Trophoblast cell (in vitro differentiated cells and primary cell): ENCODE results near the gene PLXNB1.

Experiments used
- DNase-seq, 2 donors: peaks; one replicate each; pipeline ENCODE4 v3.0.0-alpha.2; 2016
- H2AFZ ChIP-seq: 2 replicates; pipeline ENCODE4 v1.6.1; 2013; ENCODE audit warnings: low read length, moderate library complexity, mild to moderate bottlenecking; ENCODE audit not compliant: insufficient read depth, poor library complexity
- H2AK5ac ChIP-seq: 2 replicates; pipeline ENCODE4 v1.6.1; 2013; ENCODE audit warnings: mild to moderate bottlenecking, low read length
- H2BK120ac ChIP-seq: 2 replicates; pipeline ENCODE4 v1.6.1; 2013; ENCODE audit warnings: low read length, mild to moderate bottlenecking, moderate library complexity; ENCODE audit not compliant: insufficient read depth, poor library complexity
- H2BK12ac ChIP-seq: 2 replicates; pipeline ENCODE4 v1.6.1; 2013; ENCODE audit warnings: mild to moderate bottlenecking, low read length, moderate library complexity
- H2BK5ac ChIP-seq: 2 replicates; pipeline ENCODE4 v1.6.1; 2013; ENCODE audit warnings: low read length, low read depth, moderate library complexity, mild to moderate bottlenecking; ENCODE audit not compliant: poor library complexity
- H3K14ac ChIP-seq: 2 replicates; pipeline ENCODE4 v1.6.1; 2013; ENCODE audit warnings: mild to moderate bottlenecking, low read length
- H3K18ac ChIP-seq: 2 replicates; pipeline ENCODE4 v1.6.1; 2013; ENCODE audit warnings: mild to moderate bottlenecking, low read length
- H3K23ac ChIP-seq: 2 replicates; pipeline ENCODE4 v1.6.1; 2013; ENCODE audit warnings: low read length
- H3K27ac ChIP-seq: 2 replicates; pipeline ENCODE4 v1.5.1; 2013; ENCODE audit warnings: low read depth, mild to moderate bottlenecking, inconsistent platforms, low read length, moderate library complexity
- H3K27me3 ChIP-seq: 2 replicates; pipeline ENCODE4 v1.6.1; 2013; ENCODE audit warnings: inconsistent platforms, mild to moderate bottlenecking, low read length, moderate library complexity; ENCODE audit not compliant: insufficient read depth
- H3K36me3 ChIP-seq, 2 experiments: 1 replicate in 1 of 2; 2 replicates in 1 of 2; pipeline ENCODE4 v1.6.1; 2013; ENCODE audit warnings: low read length in 2 of 2, mild to moderate bottlenecking in 2 of 2, moderate library complexity in 1 of 2; ENCODE audit not compliant: insufficient read depth in 2 of 2, control insufficient read depth in 1 of 2
- H3K4ac ChIP-seq: 2 replicates; pipeline ENCODE4 v1.6.1; 2013; ENCODE audit warnings: low read depth, mild to moderate bottlenecking, low read length, moderate library complexity
- H3K4me1 ChIP-seq, 2 experiments: 1 replicate in 1 of 2; 2 replicates in 1 of 2; pipeline ENCODE4 v1.6.1; 2013; ENCODE audit warnings: low read length in 2 of 2, mild to moderate bottlenecking in 2 of 2, moderate library complexity in 1 of 2; ENCODE audit not compliant: insufficient read depth in 2 of 2, control insufficient read depth in 1 of 2
- H3K4me2 ChIP-seq: 2 replicates; pipeline ENCODE4 v1.6.1; 2013; ENCODE audit warnings: inconsistent platforms, mild to moderate bottlenecking, low read length, moderate library complexity
- H3K4me3 ChIP-seq: 2 replicates; pipeline ENCODE4 v1.5.1; 2013; ENCODE audit warnings: mild to moderate bottlenecking, low read depth, low read length, inconsistent platforms
- H3K79me1 ChIP-seq: one replicate; pipeline ENCODE4 v1.6.1; 2013; ENCODE audit warnings: low read length
- H3K79me2 ChIP-seq: 2 replicates; pipeline ENCODE4 v1.6.1; 2013; ENCODE audit warnings: low read length, mild to moderate bottlenecking; ENCODE audit not compliant: control insufficient read depth, insufficient read depth, poor library complexity
- H3K9ac ChIP-seq: 2 replicates; pipeline ENCODE4 v1.6.1; 2013; ENCODE audit warnings: mild to moderate bottlenecking, low read length
- H3K9me3 ChIP-seq: 2 replicates; pipeline ENCODE4 v1.6.1; 2013; ENCODE audit warnings: low read depth, mild to moderate bottlenecking, control low read depth, inconsistent platforms, low read length; ENCODE audit not compliant: insufficient read depth
- H4K12ac ChIP-seq: 2 replicates; pipeline ENCODE4 v1.6.1; 2013; ENCODE audit warnings: low read depth, mild to moderate bottlenecking, low read length, moderate library complexity
- H4K8ac ChIP-seq: 2 replicates; pipeline ENCODE4 v1.6.1; 2013; ENCODE audit warnings: low read depth, mild to moderate bottlenecking, low read length, moderate library complexity
- H4K91ac ChIP-seq: one replicate; pipeline ENCODE4 v1.6.1; 2013; ENCODE audit warnings: low read depth, mild to moderate bottlenecking, low read length, moderate library complexity
- WGBS: extraction: QIAGEN DNeasy Blood & Tissue Kit; methylation state at CpG from one replicate; pipeline ENCODE4 v1.1.7; 2013; ENCODE audit warnings: missing lambda C conversion rate; ENCODE audit not compliant: insufficient read length, insufficient coverage; ENCODE audit errors: extremely low coverage; 5-methylcytosine and 5-hydroxymethylcytosine counted together

Gene PLXNB1

DNA sequence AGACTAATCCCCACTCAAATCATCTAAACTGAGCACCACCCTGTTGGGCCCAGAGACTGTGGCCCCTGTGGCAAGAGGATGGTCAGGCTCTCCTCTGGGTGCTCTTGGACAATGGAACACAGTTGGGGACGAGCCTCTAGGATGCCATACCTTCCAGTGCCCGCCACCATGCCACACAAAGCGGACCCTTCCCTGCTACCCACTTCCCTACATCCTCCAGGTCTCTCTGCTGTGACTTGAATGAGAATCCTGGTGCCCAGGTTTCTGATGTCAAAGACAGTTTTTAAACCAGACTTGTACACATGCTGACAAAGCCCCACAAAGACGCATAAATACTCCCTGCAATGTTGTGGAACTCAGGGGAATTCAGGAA is 5.3 kb upstream of the PLXNB1 start:
- Histone ChIP-seq H2BK12ac (peak overlapping the region; percentile 45), H3K4me3 (no peak overlapping the region), H3K23ac (no peak overlapping the region), H2AFZ (no peak overlapping the region), H3K18ac (no peak overlapping the region), H4K12ac (no peak overlapping the region), H4K91ac (peak overlapping the region; percentile 22), H3K27ac (no peak overlapping the region), H3K79me2 (peaks cover 1% of the 10 kb centered on the region), H3K36me3 (peaks cover 14 to 19% of the 10 kb centered on the region in 2 experiments), H3K4me1 (peaks cover 30 to 33% of the 10 kb centered on the region in 2 experiments), H3K4ac (no peak overlapping the region), H3K14ac (no peak overlapping the region), H2AK5ac (no peak overlapping the region), H3K4me2 (no peak overlapping the region), H4K8ac (no peak overlapping the region), H2BK5ac (no peak overlapping the region), H3K27me3 (no peaks in the 10 kb centered on the region), H3K9me3 (no peaks in the 10 kb centered on the region), H2BK120ac (no peak overlapping the region), H3K79me1 (peaks cover 9% of the 10 kb centered on the region), H3K9ac (no peak overlapping the region)
- DNase-seq: no peak
- WGBS: no CpG with 5 or more reads among the region's 4 CpGs

DNA sequence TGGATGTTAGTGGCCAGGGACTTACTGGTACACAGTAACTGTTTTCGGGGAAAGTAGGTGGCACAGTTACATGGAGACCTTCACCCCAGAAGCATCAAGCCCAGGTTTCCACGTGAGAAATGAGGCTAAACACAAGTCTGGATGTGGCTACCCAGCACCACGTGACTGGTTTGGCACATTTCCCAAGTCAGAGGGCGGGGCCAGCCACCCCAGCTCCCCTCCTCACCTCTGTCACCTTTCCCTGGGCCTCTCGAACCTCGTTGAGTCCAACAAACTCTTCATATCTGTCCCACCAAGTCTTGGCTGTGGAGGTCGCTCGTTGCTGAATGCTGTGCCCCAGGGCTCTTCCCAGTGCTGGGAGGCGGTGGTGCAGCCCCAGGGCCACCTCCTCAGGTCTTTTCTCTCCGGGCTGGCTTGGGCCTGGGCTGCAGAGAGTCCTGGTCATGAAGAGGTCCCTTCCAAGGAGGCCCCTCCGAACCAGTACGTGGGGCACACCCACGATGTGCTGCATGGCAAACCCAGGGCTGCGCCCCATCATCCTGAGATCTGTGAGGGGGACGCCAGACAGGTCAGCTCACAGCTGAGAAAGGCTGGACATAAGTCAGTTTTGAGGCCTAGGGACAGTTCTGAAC is 4.8 kb upstream of the PLXNB1 start:
- Histone ChIP-seq H2AK5ac (no peak overlapping the region), H3K4me3 (no peak overlapping the region), H3K9ac (no peak overlapping the region), H3K18ac (peak overlapping the region; percentile 27), H4K12ac (no peak overlapping the region), H3K23ac (no peak overlapping the region), H3K4me2 (no peak overlapping the region), H2BK5ac (no peak overlapping the region), H3K4ac (no peak overlapping the region), H4K91ac (peak overlapping the region; percentile 22), H2BK120ac (peak overlapping the region; percentile 35), H3K79me1 (peaks cover 10% of the 10 kb centered on the region), H3K27ac (no peak overlapping the region), H2BK12ac (peak overlapping the region; percentile 45), H3K4me1 (peaks cover 31 to 35% of the 10 kb centered on the region in 2 experiments), H3K14ac (no peak overlapping the region), H3K27me3 (no peaks in the 10 kb centered on the region), H3K79me2 (peaks cover under 1% of the 10 kb centered on the region), H2AFZ (no peak overlapping the region), H3K9me3 (no peaks in the 10 kb centered on the region), H3K36me3 (peaks cover 14 to 19% of the 10 kb centered on the region in 2 experiments), H4K8ac (no peak overlapping the region)
- no peak for DNase-seq
- no CpG with 5 or more reads among the region's 15 CpGs for WGBS

DNA sequence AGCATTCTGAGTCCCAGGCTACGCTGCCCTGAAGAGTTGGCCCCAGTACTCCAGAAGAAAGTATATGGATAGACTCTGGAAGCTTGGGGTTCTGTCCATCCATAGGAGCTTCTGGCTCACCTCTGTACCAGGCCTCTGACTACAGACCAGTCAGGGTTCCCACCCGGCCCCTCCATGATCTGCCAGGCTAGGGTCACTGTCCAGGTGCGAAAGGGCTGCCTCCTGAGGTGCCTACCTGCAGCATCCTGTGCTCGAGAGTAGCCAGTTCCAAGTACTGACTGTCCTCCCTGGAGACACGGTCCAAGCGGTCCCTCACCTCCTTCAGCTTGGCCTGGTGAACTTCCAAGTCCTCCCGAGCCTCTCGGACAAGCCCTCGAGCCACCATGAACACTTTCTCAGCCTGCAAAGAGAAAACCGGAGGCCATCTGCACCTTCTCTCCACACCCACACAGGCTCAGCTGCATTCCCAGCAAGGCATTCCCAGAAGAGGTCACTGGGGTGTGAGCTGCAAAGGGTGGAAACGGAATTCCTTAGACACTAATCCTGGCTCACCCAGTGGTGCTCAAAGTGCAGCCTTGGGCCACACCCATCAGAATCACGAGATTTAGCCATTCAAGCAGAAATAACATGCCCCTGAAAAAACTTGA is 3.7 kb upstream of the PLXNB1 start:
- no peaks in the 10 kb centered on the region for H3K27me3 ChIP-seq
- no peak overlapping the region for H3K4me2 ChIP-seq
- no peak overlapping the region for H3K23ac ChIP-seq
- peak overlapping the region; percentile 5 for H2BK5ac ChIP-seq
- peak; percentile 90 to 96 for DNase-seq
- H3K14ac ChIP-seq: peak overlapping the region; percentile 9
- H3K79me2 ChIP-seq: peaks cover 7% of the 10 kb centered on the region
- no peak overlapping the region for H2AK5ac ChIP-seq
- peaks cover 14 to 19% of the 10 kb centered on the region in 2 experiments for H3K36me3 ChIP-seq
- no peak overlapping the region for H4K12ac ChIP-seq
- H3K4me1 ChIP-seq: peaks cover 31 to 35% of the 10 kb centered on the region in 2 experiments
- no CpG with 5 or more reads among the region's 12 CpGs for WGBS
- H2AFZ ChIP-seq: no peak overlapping the region
- H3K27ac ChIP-seq: peak overlapping the region; percentile 61
- H3K79me1 ChIP-seq: peaks cover 16% of the 10 kb centered on the region
- H2BK120ac ChIP-seq: peak overlapping the region; percentile 1
- H3K18ac ChIP-seq: peak overlapping the region; percentile 37
- no peak overlapping the region for H4K8ac ChIP-seq
- no peak overlapping the region for H3K4me3 ChIP-seq
- H3K9ac ChIP-seq: no peak overlapping the region
- H3K4ac ChIP-seq: no peak overlapping the region
- no peaks in the 10 kb centered on the region for H3K9me3 ChIP-seq
- H2BK12ac ChIP-seq: no peak overlapping the region
- H4K91ac ChIP-seq: peak overlapping the region; percentile 71

DNA sequence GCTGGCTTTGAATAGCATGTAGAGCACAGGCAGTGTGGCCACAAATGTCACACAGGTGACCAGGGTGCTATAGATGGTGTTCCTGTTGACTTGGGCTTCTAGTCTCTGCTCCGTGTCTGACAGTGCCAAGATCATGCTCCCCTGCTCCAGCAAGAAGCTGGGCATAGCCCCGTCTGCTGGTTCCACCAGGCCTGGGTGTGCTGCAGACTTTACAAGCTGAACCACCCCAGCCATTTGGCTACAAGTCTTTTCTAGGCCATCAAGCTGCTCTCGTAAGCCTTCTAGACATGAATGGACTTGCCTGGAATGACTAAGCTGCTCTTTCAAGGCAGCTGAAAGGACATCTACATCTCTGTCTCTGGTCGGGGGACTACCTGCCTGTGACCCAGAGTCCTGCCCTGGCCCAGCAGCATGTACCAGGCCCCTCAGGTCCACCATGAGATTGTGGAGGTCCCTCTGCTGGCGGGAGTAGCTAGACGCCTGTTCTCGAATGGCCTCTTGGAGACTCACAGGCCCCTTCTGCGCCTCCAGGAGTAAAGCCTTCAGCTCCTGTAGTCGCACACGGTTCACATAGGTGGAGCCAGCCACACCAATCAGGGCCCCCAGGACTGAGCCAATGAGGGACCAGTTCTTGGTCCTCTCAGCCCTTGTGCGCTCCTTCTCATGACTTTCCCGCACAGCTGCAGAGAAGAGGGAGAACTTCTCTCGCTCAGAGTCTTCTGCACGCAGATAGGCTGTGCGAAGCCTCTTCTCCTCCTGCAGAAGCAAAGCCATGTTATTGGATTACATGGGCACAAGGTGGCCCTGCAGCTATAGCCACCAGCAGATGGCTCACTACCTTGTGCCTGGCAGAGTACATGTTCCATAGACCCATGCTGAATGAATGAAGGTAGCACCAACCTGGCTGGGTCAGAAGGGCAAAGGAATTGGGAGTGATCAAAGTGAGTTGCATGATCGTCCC is 2.8 kb upstream of the PLXNB1 start:
- Histone ChIP-seq H3K4me3 (no peak overlapping the region), H4K91ac (peak overlapping the region; percentile 71), H3K79me2 (peaks cover 15% of the 10 kb centered on the region), H3K14ac (peak overlapping the region; percentile 18), H2AK5ac (no peak overlapping the region), H2BK5ac (peak overlapping the region; percentile 44), H4K8ac (peak overlapping the region; percentile 14), H3K27ac (peak overlapping the region; percentile 61), H2AFZ (no peak overlapping the region), H3K4me1 (peaks cover 39 to 44% of the 10 kb centered on the region in 2 experiments), H3K4me2 (no peak overlapping the region), H3K9ac (no peak overlapping the region), H2BK120ac (peak overlapping the region; percentile 21), H3K18ac (no peak overlapping the region), H2BK12ac (no peak overlapping the region), H3K79me1 (peaks cover 16% of the 10 kb centered on the region), H3K4ac (no peak overlapping the region), H3K23ac (no peak overlapping the region), H4K12ac (no peak overlapping the region), H3K9me3 (no peaks in the 10 kb centered on the region), H3K36me3 (peaks cover 14 to 19% of the 10 kb centered on the region in 2 experiments), H3K27me3 (no peaks in the 10 kb centered on the region)
- no CpG with 5 or more reads among the region's 16 CpGs for WGBS
- DNase-seq: peak; percentile 21 to 54
